Astrocyte (in vitro differentiated cells and primary cell): ENCODE results near the gene AMPH. TPM values are rescaled to one million over a fixed set of nuclear protein-coding genes. Genes with fewer than 3 reads are reported as not detected.

ENCODE experiments used
- DNase-seq: peaks from one replicate; pipeline ENCODE4 v3.0.0-alpha.2; 2010; ENCODE audit warnings: low read depth
- FAIRE-seq: peaks from 2 replicates; lab custom pipeline; 2011; peaks lifted over from hg19 to GRCh38; lab: Jason Lieb, UNC
- H2AFZ ChIP-seq: 2 replicates; pipeline ENCODE4 v1.6.0; 2012; ENCODE audit warnings: low read depth, low read length, inconsistent platforms
- H3K27ac ChIP-seq: 2 replicates; pipeline ENCODE4 v1.5.1; 2011; ENCODE audit warnings: low read depth, low read length, inconsistent platforms
- H3K27me3 ChIP-seq: 2 replicates; pipeline ENCODE4 v1.6.0; 2011; ENCODE audit warnings: low read length, inconsistent platforms; ENCODE audit not compliant: insufficient read depth
- H3K36me3 ChIP-seq: 2 replicates; pipeline ENCODE4 v1.5.1; 2011; ENCODE audit warnings: low read length, inconsistent platforms; ENCODE audit not compliant: insufficient read depth
- H3K4me1 ChIP-seq: 2 replicates; pipeline ENCODE4 v1.5.1; 2011; ENCODE audit warnings: low read length, inconsistent platforms; ENCODE audit not compliant: insufficient read depth
- H3K4me2 ChIP-seq: 2 replicates; pipeline ENCODE4 v1.6.0; 2012; ENCODE audit warnings: low read length, inconsistent platforms
- H3K4me3 ChIP-seq: 2 replicates; pipeline ENCODE4 v1.5.1; 2011; ENCODE audit warnings: low read depth, mild to moderate bottlenecking, low read length, inconsistent platforms; ENCODE audit not compliant: insufficient read depth
- H3K79me2 ChIP-seq: 2 replicates; pipeline ENCODE4 v1.6.0; 2012; ENCODE audit warnings: mild to moderate bottlenecking, low read length, inconsistent platforms; ENCODE audit not compliant: insufficient read depth
- H3K9ac ChIP-seq: 2 replicates; pipeline ENCODE4 v1.6.0; 2012; ENCODE audit warnings: mild to moderate bottlenecking, low read length, inconsistent platforms
- H3K9me3 ChIP-seq: 2 replicates; pipeline ENCODE4 v1.5.1; 2012; ENCODE audit warnings: low read depth, mild to moderate bottlenecking, low read length, inconsistent platforms; ENCODE audit not compliant: insufficient read depth
- H4K20me1 ChIP-seq: 2 replicates; pipeline ENCODE4 v1.6.0; 2012; ENCODE audit warnings: low read length, inconsistent platforms; ENCODE audit not compliant: insufficient read depth
- H3K27ac Mint-ChIP-seq: one replicate; pipeline ENCODE4 v1.8.0; 2021; ENCODE audit warnings: mild to moderate bottlenecking, mixed read lengths; ENCODE audit not compliant: unreplicated experiment
- H3K27me3 Mint-ChIP-seq: one replicate; pipeline ENCODE4 v1.8.0; 2021; ENCODE audit warnings: low read depth, mixed read lengths; ENCODE audit not compliant: unreplicated experiment
- H3K36me3 Mint-ChIP-seq: one replicate; pipeline ENCODE4 v1.8.0; 2021; ENCODE audit warnings: low read depth, mixed read lengths; ENCODE audit not compliant: unreplicated experiment
- H3K4me1 Mint-ChIP-seq: one replicate; pipeline ENCODE4 v1.8.0; 2021; ENCODE audit warnings: low read depth, mixed read lengths; ENCODE audit not compliant: unreplicated experiment
- H3K4me3 Mint-ChIP-seq: one replicate; pipeline ENCODE4 v1.8.0; 2021; ENCODE audit warnings: mild to moderate bottlenecking, moderate library complexity, mixed read lengths; ENCODE audit not compliant: unreplicated experiment
- H3K9me3 Mint-ChIP-seq: one replicate; pipeline ENCODE4 v1.8.0; 2021; ENCODE audit warnings: mild to moderate bottlenecking, mixed read lengths; ENCODE audit not compliant: unreplicated experiment
- EZH2 ChIP-seq: IDR thresholded peaks from 2 replicates; pipeline ENCODE4 v1.6.1; 2012; ENCODE audit warnings: mild to moderate bottlenecking, low read length, inconsistent platforms; ENCODE audit not compliant: insufficient read depth
- total RNA-seq: library from RNA; stranded (reverse); gene quantifications from 2 replicates; pipeline ENCODE4 v1.2.1, GENCODE V29; 2021
- TF ChIP-seq, protein P1 (sequence below): IDR thresholded peaks from 2 replicates; pipeline ENCODE4 v1.5.1; 2011; ENCODE audit warnings: low read depth, mild to moderate bottlenecking, inconsistent platforms, low read length, moderate library complexity; ENCODE audit not compliant: insufficient read depth

Gene AMPH
- total RNA-seq, 1 donor from 2014 or later = 2.9 TPM

DNA sequence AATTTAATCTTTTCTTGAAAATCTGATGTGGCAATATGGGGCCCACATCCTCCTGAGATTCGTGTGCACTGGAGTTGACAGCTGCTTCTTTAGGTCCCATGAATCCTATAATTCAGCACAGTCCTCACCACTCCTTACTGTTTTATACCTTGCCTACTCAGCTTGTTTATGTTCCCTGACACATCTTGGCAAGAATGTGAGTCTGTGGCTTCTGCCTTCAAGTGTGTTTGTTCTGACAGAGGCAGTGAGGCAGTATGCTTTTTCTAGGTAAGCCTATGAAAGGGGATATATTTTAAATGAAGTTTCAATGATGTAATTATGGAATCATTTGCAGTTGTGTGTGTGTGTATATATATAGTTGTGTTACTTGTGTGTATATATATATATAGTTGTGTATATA, 106.4 kb downstream of the AMPH start:
- Histone ChIP-seq H3K4me1 (no peaks in the 10 kb centered on the region), H3K4me3 (no peak overlapping the region), H3K9me3 (no peaks in the 10 kb centered on the region), H2AFZ (no peak overlapping the region), H3K4me2 (no peak overlapping the region), H3K27me3 (no peaks in the 10 kb centered on the region), H3K79me2 (no peaks in the 10 kb centered on the region), H3K27ac (no peak overlapping the region), H3K9ac (no peak overlapping the region), H3K36me3 (no peaks in the 10 kb centered on the region), H4K20me1 (no peaks in the 10 kb centered on the region)
- Mint-ChIP-seq H3K27me3 (no peaks in the 10 kb centered on the region), H3K36me3 (no peaks in the 10 kb centered on the region), H3K27ac (no peak overlapping the region), H3K4me3 (no peak overlapping the region), H3K9me3 (no peaks in the 10 kb centered on the region), H3K4me1 (peaks cover 3% of the 10 kb centered on the region)
- DNase-seq = peak; percentile 20
- TF ChIP-seq, protein P1, sequence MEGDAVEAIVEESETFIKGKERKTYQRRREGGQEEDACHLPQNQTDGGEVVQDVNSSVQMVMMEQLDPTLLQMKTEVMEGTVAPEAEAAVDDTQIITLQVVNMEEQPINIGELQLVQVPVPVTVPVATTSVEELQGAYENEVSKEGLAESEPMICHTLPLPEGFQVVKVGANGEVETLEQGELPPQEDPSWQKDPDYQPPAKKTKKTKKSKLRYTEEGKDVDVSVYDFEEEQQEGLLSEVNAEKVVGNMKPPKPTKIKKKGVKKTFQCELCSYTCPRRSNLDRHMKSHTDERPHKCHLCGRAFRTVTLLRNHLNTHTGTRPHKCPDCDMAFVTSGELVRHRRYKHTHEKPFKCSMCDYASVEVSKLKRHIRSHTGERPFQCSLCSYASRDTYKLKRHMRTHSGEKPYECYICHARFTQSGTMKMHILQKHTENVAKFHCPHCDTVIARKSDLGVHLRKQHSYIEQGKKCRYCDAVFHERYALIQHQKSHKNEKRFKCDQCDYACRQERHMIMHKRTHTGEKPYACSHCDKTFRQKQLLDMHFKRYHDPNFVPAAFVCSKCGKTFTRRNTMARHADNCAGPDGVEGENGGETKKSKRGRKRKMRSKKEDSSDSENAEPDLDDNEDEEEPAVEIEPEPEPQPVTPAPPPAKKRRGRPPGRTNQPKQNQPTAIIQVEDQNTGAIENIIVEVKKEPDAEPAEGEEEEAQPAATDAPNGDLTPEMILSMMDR = no peak
- TF ChIP-seq EZH2 = no peak
- no peak for FAIRE-seq

DNA sequence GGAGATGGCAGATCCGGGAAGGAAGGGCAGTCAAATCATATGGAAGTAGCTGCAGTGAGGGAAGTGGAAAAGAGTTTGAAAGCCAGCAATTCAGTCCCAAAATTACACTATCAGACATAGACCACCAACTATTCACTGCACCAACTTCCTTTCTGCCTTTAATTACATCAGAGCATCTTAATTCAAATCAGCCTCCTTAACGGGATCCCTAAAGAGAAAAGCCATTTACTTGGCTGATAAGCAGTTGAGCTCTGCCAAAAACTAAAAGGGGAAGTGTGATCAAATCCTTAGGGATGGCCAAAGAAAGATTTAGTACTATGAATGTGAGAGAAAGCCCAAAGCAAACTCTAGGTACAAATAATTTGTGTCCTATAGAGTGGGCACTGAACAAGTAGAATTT, 110.4 kb downstream of the AMPH start:
- H3K79me2 ChIP-seq = no peaks in the 10 kb centered on the region
- no peak for FAIRE-seq
- H3K27ac ChIP-seq = no peak overlapping the region
- H3K9ac ChIP-seq = no peak overlapping the region
- H3K9me3 ChIP-seq = peaks cover 3% of the 10 kb centered on the region
- no peaks in the 10 kb centered on the region for H3K4me1 ChIP-seq
- Mint-ChIP-seq H3K9me3 (peaks cover 2% of the 10 kb centered on the region), H3K4me3 (no peak overlapping the region), H3K4me1 (peaks cover 3% of the 10 kb centered on the region), H3K27ac (no peak overlapping the region), H3K36me3 (peaks cover 2% of the 10 kb centered on the region), H3K27me3 (no peaks in the 10 kb centered on the region)
- H3K27me3 ChIP-seq = no peaks in the 10 kb centered on the region
- TF ChIP-seq, protein P1 = no peak
- TF ChIP-seq EZH2 = no peak
- H4K20me1 ChIP-seq = no peaks in the 10 kb centered on the region
- no peak overlapping the region for H2AFZ ChIP-seq
- no peak overlapping the region for H3K4me3 ChIP-seq
- no peak overlapping the region for H3K4me2 ChIP-seq
- no peaks in the 10 kb centered on the region for H3K36me3 ChIP-seq
- no peak for DNase-seq

DNA sequence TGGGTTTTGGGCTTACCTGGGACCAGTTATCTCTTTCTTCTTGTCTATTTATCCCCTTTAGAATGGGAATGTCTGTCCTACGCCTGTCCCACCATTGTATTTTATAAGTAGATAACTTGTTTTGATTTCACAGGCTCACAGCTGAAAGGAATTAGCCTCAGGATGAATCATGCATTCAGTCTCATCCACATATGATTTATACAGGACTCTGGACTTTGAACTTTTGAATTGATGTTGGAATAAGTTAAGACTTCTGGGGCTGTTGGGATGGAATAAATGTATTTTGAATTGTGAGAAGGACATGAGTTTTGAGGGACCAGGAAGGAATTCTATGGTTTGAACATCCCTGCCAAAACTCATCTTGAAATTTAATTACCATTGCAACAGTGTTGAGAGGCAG, 112.6 kb downstream of the AMPH start:
- peaks cover 7% of the 10 kb centered on the region for H3K4me1 Mint-ChIP-seq
- H3K4me1 ChIP-seq = no peaks in the 10 kb centered on the region
- H4K20me1 ChIP-seq = no peaks in the 10 kb centered on the region
- H3K27me3 ChIP-seq = no peaks in the 10 kb centered on the region
- H2AFZ ChIP-seq = no peak overlapping the region
- peaks cover 3% of the 10 kb centered on the region for H3K9me3 ChIP-seq
- TF ChIP-seq, protein P1 = no peak
- no peak for TF ChIP-seq EZH2
- H3K27me3 Mint-ChIP-seq = no peaks in the 10 kb centered on the region
- peaks cover 2% of the 10 kb centered on the region for H3K36me3 Mint-ChIP-seq
- no peak for FAIRE-seq
- DNase-seq = no peak
- H3K9ac ChIP-seq = no peak overlapping the region
- no peak overlapping the region for H3K27ac ChIP-seq
- H3K9me3 Mint-ChIP-seq = peaks cover 7% of the 10 kb centered on the region
- no peaks in the 10 kb centered on the region for H3K79me2 ChIP-seq
- no peaks in the 10 kb centered on the region for H3K36me3 ChIP-seq
- no peak overlapping the region for H3K4me2 ChIP-seq
- no peak overlapping the region for H3K27ac Mint-ChIP-seq
- H3K4me3 Mint-ChIP-seq = no peak overlapping the region
- H3K4me3 ChIP-seq = no peak overlapping the region
